ENCODE results near the gene BTBD16.

- TF ChIP-seq CTCF (IDR thresholded peaks at IDR 0.05) (no peak), SIN3A (IDR thresholded peaks at IDR 0.05; ENCODE audit: borderline replicate concordance, insufficient read depth, low read depth, low read length) (no peak)
- TF ChIP-seq, protein P1, sequence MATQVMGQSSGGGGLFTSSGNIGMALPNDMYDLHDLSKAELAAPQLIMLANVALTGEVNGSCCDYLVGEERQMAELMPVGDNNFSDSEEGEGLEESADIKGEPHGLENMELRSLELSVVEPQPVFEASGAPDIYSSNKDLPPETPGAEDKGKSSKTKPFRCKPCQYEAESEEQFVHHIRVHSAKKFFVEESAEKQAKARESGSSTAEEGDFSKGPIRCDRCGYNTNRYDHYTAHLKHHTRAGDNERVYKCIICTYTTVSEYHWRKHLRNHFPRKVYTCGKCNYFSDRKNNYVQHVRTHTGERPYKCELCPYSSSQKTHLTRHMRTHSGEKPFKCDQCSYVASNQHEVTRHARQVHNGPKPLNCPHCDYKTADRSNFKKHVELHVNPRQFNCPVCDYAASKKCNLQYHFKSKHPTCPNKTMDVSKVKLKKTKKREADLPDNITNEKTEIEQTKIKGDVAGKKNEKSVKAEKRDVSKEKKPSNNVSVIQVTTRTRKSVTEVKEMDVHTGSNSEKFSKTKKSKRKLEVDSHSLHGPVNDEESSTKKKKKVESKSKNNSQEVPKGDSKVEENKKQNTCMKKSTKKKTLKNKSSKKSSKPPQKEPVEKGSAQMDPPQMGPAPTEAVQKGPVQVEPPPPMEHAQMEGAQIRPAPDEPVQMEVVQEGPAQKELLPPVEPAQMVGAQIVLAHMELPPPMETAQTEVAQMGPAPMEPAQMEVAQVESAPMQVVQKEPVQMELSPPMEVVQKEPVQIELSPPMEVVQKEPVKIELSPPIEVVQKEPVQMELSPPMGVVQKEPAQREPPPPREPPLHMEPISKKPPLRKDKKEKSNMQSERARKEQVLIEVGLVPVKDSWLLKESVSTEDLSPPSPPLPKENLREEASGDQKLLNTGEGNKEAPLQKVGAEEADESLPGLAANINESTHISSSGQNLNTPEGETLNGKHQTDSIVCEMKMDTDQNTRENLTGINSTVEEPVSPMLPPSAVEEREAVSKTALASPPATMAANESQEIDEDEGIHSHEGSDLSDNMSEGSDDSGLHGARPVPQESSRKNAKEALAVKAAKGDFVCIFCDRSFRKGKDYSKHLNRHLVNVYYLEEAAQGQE (IDR thresholded peaks at IDR 0.05; ENCODE audit: insufficient read depth in 1 of 2, low read depth in 2 of 2, low read length in 1 of 2): no peak
Measured at GRCh38 chr10:122362031-122362592, 91.0 kb downstream of the BTBD16 start.

All from Panc1 (cell line).